Adrenal gland (tissue), 5 donors: Measurements from ENCODE around the gene CPT1B.

Source experiments
- CTCF ChIP-seq, 6 experiments: fragments of 450-650 bp in 4 of 6; fragments of 200-600 bp in 2 of 6; sonication (generic) in 1 of 6; IDR thresholded peaks; 1 replicate in 5 of 6; 2 replicates in 1 of 6; pipeline versions ENCODE4 v1.5.1 to v1.8.0; 2016 to 2021; ENCODE audit warnings: antibody characterized with exemption in 6 of 6, mild to moderate bottlenecking in 2 of 6, moderate library complexity in 1 of 6
- POLR2A ChIP-seq, 2 donors: fragments of 450-650 bp; IDR thresholded peaks; one replicate each; pipeline ENCODE4 v1.6.1; 2017; ENCODE audit warnings: antibody characterized with exemption in 2 of 2, mild to moderate bottlenecking in 2 of 2, moderate library complexity in 1 of 2
- donor health status: DM: no; HTN: no; CAD: no.

GRCh38 chr22:50530877-50531545 is 47.2 kb downstream of the CPT1B start:
- TF ChIP-seq CTCF (IDR thresholded peaks at IDR 0.05) (no peak), POLR2A (IDR thresholded peaks at IDR 0.05) (peak; percentile 35 to 72)
